Liver (tissue), 9 donors: Measurements from ENCODE around the gene CELA3B. TPM values are rescaled to one million over a fixed set of nuclear protein-coding genes. Genes with fewer than 3 reads are reported as not detected.
"Not testable (repeated sequence)": the region's sequence is repeated elsewhere in the genome, so short reads cannot be mapped to it uniquely, and the experiment has no call there.

ENCODE experiments used
- DNase-seq: peaks from one replicate; pipeline ENCODE4 v3.0.0-alpha.2; 2017; ENCODE audit warnings: low spot score
- H3K27ac ChIP-seq, 2 donors: one replicate each; pipeline ENCODE4 v1.7.0; 2013; ENCODE audit warnings: inconsistent platforms in 2 of 2, low read length in 2 of 2, control low read depth in 1 of 2, low read depth in 1 of 2, mild to moderate bottlenecking in 1 of 2
- H3K27me3 ChIP-seq, 4 donors: one replicate each; pipeline versions ENCODE4 v1.6.1 to v1.7.0; 2013; ENCODE audit warnings: low read length in 3 of 4, inconsistent platforms in 1 of 4, mild to moderate bottlenecking in 1 of 4, moderate library complexity in 1 of 4; ENCODE audit not compliant: control insufficient read depth in 4 of 4, insufficient read depth in 4 of 4
- H3K36me3 ChIP-seq, 4 donors: one replicate each; pipeline versions ENCODE4 v1.6.1 to v1.7.0; 2013; ENCODE audit warnings: low read length in 3 of 4, mild to moderate bottlenecking in 3 of 4, low read depth in 1 of 4, moderate library complexity in 1 of 4; ENCODE audit not compliant: control insufficient read depth in 4 of 4, insufficient read depth in 3 of 4
- H3K4me1 ChIP-seq, 4 donors: one replicate each; pipeline versions ENCODE4 v1.6.1 to v1.7.0; 2013; ENCODE audit warnings: low read length in 3 of 4, mild to moderate bottlenecking in 3 of 4, moderate library complexity in 1 of 4; ENCODE audit not compliant: control insufficient read depth in 4 of 4, insufficient read depth in 4 of 4
- H3K4me3 ChIP-seq, 3 donors: one replicate each; pipeline versions ENCODE4 v1.6.1 to v1.7.0; 2013; ENCODE audit warnings: low read length in 3 of 3, control low read depth in 1 of 3, low read depth in 1 of 3, mild to moderate bottlenecking in 1 of 3
- H3K9ac ChIP-seq, 2 donors: one replicate each; pipeline ENCODE4 v1.7.0; 2013; ENCODE audit warnings: low read length in 2 of 2, mild to moderate bottlenecking in 2 of 2, moderate library complexity in 2 of 2, control low read depth in 1 of 2, low read depth in 1 of 2
- H3K9me3 ChIP-seq, 4 donors: one replicate each; pipeline versions ENCODE4 v1.6.1 to v1.7.0; 2013; ENCODE audit warnings: low read length in 3 of 4; ENCODE audit not compliant: control insufficient read depth in 4 of 4
- GABPA ChIP-seq, 2 donors: IDR thresholded peaks in 1 of 2; conservative IDR thresholded peaks in 1 of 2; 2 replicates each; pipeline ENCODE4 v1.6.1; 2016; ENCODE audit warnings: antibody characterized with exemption in 2 of 2, mild to moderate bottlenecking in 1 of 2, moderate library complexity in 1 of 2
- HNF4A ChIP-seq, 2 donors: conservative IDR thresholded peaks; 2 replicates each; pipeline ENCODE4 v1.6.1; 2016; ENCODE audit warnings: antibody characterized with exemption in 2 of 2, mild to moderate bottlenecking in 2 of 2
- HNF4G ChIP-seq: IDR thresholded peaks from 2 replicates; pipeline ENCODE4 v1.6.1; 2016; ENCODE audit warnings: antibody characterized with exemption
- JUND ChIP-seq, 2 donors: IDR thresholded peaks; 2 replicates each; pipeline ENCODE4 v1.6.1; 2016; ENCODE audit warnings: antibody characterized with exemption in 2 of 2
- RAD21 ChIP-seq, 2 donors: IDR thresholded peaks; 2 replicates each; pipeline ENCODE4 v1.6.1; 2016; ENCODE audit warnings: antibody characterized with exemption in 2 of 2, mild to moderate bottlenecking in 2 of 2
- RXRA ChIP-seq, 2 donors: IDR thresholded peaks; 2 replicates each; pipeline ENCODE4 v1.6.1; 2017 to 2018; ENCODE audit warnings: antibody characterized with exemption in 2 of 2, mild to moderate bottlenecking in 1 of 2
- SP1 ChIP-seq: IDR thresholded peaks from 2 replicates; pipeline ENCODE4 v1.6.1; 2018; ENCODE audit warnings: antibody characterized with exemption, mild to moderate bottlenecking
- TAF1 ChIP-seq: conservative IDR thresholded peaks from 2 replicates; pipeline ENCODE4 v1.6.1; 2016; ENCODE audit warnings: antibody characterized with exemption, mild to moderate bottlenecking
- YY1 ChIP-seq: IDR thresholded peaks from 2 replicates; pipeline ENCODE4 v1.6.1; 2016; ENCODE audit warnings: antibody characterized with exemption, mild to moderate bottlenecking
- WGBS: extraction: QIAGEN DNeasy Blood & Tissue Kit; methylation state at CpG from one replicate; pipeline ENCODE4 v1.1.7; 2013; 5-methylcytosine and 5-hydroxymethylcytosine counted together
- polyA plus RNA-seq, 2 donors: library from polyadenylated mRNA; stranded (reverse) in 1 of 2; unstranded in 1 of 2; fragments of 200-250 nt in 1 of 2; fragments of >200 nt in 1 of 2; fragmentation: Nextera tagmentation in 1 of 2; extraction: Ambion mirVana in 1 of 2; gene quantifications; one replicate each; pipeline versions ENCODE4 v1.2.1 to v1.2.3, GENCODE V29; 2013 to 2015
- total RNA-seq, 2 donors: library from RNA; depleted of rRNA; stranded (reverse); fragments of >200 nt; gene quantifications; one replicate each; pipeline ENCODE4 v1.2.3, GENCODE V29; 2014
- TF ChIP-seq, protein P1 (sequence below): IDR thresholded peaks from 2 replicates; pipeline ENCODE4 v1.6.1; 2016; ENCODE audit warnings: antibody characterized with exemption, mild to moderate bottlenecking
- TF ChIP-seq, protein P2 (sequence below): IDR thresholded peaks from 2 replicates; pipeline ENCODE4 v1.6.1; 2016; ENCODE audit warnings: antibody characterized with exemption
- donor health status: healthy.
- donor health status: healthy.
- donor health status: healthy.
- donor health status: healthy.
- donor health status: healthy.

The CELA3B gene
- total and polyA plus RNA-seq, 4 donors: not detected

DNA sequence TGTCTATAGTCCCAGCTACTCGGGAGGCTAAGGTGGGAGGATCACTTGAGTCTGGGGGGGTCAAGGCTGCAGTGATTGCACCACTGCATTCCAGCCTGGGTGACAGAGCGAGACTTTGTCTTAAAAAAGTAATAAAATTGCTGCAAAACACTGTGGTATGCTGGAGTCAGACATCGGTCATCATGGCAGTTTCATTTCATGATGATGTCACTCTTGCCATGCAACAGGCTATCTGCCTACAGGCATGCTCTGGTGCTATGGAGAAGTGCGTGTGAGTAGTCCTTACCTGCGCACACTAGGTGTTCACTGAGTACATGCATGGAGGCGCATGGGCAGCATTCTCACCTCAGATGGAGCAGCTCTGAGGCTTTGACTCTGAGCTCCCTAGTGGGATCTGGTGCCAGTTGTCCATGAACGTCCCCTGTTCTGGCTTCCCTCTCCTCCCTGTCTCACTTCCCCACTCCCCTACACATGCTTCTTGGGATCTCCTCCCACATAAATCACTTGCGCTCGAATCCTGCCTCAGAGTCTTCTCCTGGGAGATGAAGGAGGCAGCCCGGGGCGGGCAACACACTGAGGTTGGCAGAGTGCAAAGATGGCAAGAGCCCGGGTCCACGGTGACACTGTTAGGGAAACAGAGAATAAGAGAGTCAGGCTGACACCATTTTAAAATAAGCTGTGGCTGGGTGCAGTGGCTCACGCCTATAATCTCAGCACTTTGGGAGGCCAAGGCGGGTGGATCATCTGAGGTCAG is 10.4 kb upstream of the CELA3B start:
- H3K9me3 ChIP-seq: no peaks in the 10 kb centered on the region
- 86% methylated on average over 15 of the region's 15 CpGs for WGBS
- TF ChIP-seq GABPA (IDR thresholded peaks at IDR 0.05 in 1 of 2, conservative IDR thresholded peaks at IDR 0.05 in 1 of 2): no peak
- TF ChIP-seq HNF4A (conservative IDR thresholded peaks at IDR 0.05): no peak
- TF ChIP-seq SP1: no peak
- TF ChIP-seq, protein P1, sequence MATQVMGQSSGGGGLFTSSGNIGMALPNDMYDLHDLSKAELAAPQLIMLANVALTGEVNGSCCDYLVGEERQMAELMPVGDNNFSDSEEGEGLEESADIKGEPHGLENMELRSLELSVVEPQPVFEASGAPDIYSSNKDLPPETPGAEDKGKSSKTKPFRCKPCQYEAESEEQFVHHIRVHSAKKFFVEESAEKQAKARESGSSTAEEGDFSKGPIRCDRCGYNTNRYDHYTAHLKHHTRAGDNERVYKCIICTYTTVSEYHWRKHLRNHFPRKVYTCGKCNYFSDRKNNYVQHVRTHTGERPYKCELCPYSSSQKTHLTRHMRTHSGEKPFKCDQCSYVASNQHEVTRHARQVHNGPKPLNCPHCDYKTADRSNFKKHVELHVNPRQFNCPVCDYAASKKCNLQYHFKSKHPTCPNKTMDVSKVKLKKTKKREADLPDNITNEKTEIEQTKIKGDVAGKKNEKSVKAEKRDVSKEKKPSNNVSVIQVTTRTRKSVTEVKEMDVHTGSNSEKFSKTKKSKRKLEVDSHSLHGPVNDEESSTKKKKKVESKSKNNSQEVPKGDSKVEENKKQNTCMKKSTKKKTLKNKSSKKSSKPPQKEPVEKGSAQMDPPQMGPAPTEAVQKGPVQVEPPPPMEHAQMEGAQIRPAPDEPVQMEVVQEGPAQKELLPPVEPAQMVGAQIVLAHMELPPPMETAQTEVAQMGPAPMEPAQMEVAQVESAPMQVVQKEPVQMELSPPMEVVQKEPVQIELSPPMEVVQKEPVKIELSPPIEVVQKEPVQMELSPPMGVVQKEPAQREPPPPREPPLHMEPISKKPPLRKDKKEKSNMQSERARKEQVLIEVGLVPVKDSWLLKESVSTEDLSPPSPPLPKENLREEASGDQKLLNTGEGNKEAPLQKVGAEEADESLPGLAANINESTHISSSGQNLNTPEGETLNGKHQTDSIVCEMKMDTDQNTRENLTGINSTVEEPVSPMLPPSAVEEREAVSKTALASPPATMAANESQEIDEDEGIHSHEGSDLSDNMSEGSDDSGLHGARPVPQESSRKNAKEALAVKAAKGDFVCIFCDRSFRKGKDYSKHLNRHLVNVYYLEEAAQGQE: no peak
- TF ChIP-seq RXRA (IDR thresholded peaks at IDR 0.05): no peak
- TF ChIP-seq HNF4G: no peak
- no peak for TF ChIP-seq JUND (IDR thresholded peaks at IDR 0.05)
- TF ChIP-seq TAF1: no peak
- TF ChIP-seq, protein P2, sequence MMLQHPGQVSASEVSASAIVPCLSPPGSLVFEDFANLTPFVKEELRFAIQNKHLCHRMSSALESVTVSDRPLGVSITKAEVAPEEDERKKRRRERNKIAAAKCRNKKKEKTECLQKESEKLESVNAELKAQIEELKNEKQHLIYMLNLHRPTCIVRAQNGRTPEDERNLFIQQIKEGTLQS: no peak
- no peak for TF ChIP-seq RAD21 (IDR thresholded peaks at IDR 0.05)
- no peak for TF ChIP-seq YY1
- H3K4me3 ChIP-seq: no peak overlapping the region
- no peak overlapping the region for H3K27ac ChIP-seq
- H3K4me1 ChIP-seq: peaks cover 0 to 2% (median under 1%) of the 10 kb centered on the region in 4 donors
- H3K9ac ChIP-seq: no peak overlapping the region
- no peaks in the 10 kb centered on the region for H3K27me3 ChIP-seq
- no peak for DNase-seq
- H3K36me3 ChIP-seq: no peaks in the 10 kb centered on the region

DNA sequence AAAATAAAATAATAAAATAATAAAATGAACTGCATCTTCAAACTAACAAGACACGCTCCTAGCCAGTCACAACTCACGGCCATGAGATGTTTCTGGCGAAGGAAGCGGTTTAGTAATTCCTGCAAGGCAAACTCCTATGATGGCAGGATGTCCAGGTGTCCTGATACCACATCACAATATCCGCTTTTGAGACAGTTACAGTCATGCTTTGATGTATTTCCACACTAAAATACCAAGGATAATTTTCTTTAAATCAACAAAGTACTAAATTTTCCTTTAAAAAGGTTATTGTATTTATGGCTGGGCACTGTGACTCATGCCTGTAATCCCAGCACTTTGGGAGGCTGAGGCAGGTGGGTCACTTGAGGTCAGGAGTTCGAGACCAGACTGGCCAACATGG is 9.6 kb upstream of the CELA3B start:
- WGBS: 93% methylated on average over 6 of the region's 6 CpGs
- H3K4me3 ChIP-seq, DNase-seq, H3K27ac ChIP-seq, H3K27me3 ChIP-seq, H3K9ac ChIP-seq, H3K9me3 ChIP-seq, H3K36me3 ChIP-seq, H3K4me1 ChIP-seq: not testable (repeated sequence)

DNA sequence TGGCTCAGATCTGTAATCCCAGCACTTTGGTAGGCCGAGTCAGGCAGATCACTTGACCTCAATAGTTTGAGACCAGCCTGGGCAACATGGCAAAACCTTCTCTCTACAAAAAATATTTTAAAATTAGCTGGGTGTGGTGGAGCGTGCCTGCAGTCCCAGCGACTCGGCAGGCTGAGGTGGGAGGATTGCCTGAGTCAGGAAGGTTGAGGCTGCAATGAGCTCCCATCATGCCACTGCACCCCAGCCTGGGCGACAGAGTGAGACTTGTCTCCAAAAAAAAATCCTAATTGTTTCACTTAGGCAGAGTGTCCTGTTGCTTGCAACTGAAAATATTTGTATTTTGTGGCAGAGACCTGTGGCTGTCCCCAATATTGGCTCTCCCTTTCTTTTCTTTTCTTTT is 7.8 kb upstream of the CELA3B start:
- not testable (repeated sequence) for DNase-seq
- 82% methylated on average over 5 of the region's 5 CpGs for WGBS

DNA sequence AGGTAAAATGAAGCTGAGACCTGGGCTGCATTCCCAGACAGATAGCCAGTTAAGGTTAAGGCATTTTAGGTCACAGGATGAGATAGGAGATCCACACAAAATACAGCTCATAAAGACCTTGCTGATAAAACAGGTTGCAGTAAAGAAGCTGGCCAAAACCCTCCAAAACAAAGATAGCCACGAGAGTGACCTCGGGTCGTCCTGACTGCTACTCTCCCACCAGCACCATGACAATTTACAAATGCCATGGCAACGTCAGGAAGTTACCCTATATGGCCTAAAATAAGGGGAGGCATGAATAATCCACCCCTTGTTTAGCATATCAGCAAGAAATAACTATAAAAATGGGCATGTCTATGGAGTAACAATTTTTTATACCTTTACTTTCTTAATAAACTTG is 6.3 kb upstream of the CELA3B start:
- H3K4me1 ChIP-seq, H3K9me3 ChIP-seq, H3K27ac ChIP-seq, H3K36me3 ChIP-seq, DNase-seq, H3K4me3 ChIP-seq, H3K27me3 ChIP-seq, H3K9ac ChIP-seq: not testable (repeated sequence)
- 31% methylated on average over 4 of the region's 4 CpGs for WGBS

More for the DNA sequence above, 7.8 kb upstream of the CELA3B start:
- not testable (repeated sequence) for H3K27ac ChIP-seq, H3K27me3 ChIP-seq, H3K9ac ChIP-seq, H3K9me3 ChIP-seq, H3K4me1 ChIP-seq, H3K36me3 ChIP-seq, H3K4me3 ChIP-seq
